Heart right ventricle (tissue), 16 donors: ENCODE results near the gene C11orf21. TPM values are rescaled to one million over a fixed set of nuclear protein-coding genes. Genes with fewer than 3 reads are reported as not detected.

Source experiments
- ATAC-seq, 8 donors: fragments of 200-7000 bp; cut with Tn5 transposase; one replicate each; pipeline ENCODE4 v1.9.1; 2020; ENCODE audit warnings: mild to moderate bottlenecking in 8 of 8, moderate library complexity in 8 of 8, moderate number of reproducible peaks in 1 of 8
- DNase-seq, 2 donors: peaks; one replicate each; pipeline ENCODE4 v3.0.0-alpha.2; 2020
- H3K27ac ChIP-seq, 10 donors: fragments of 200-600 bp; sonication (generic) in 2 of 10; one replicate each; pipeline versions ENCODE4 v1.5.0 to v1.8.0; 2020 to 2022; ENCODE audit warnings: mild to moderate bottlenecking in 3 of 10
- H3K27me3 ChIP-seq, 7 donors: fragments of 200-600 bp; one replicate each; pipeline ENCODE4 v1.8.0; 2021 to 2022; ENCODE audit warnings: mild to moderate bottlenecking in 2 of 7
- H3K36me3 ChIP-seq, 9 donors: fragments of 200-600 bp; sonication (generic) in 1 of 9; one replicate each; pipeline versions ENCODE4 v1.5.0 to v1.8.0; 2020 to 2022; ENCODE audit warnings: mild to moderate bottlenecking in 2 of 9
- H3K4me1 ChIP-seq, 9 donors: fragments of 200-600 bp; sonication (generic) in 1 of 9; one replicate each; pipeline versions ENCODE4 v1.5.0 to v1.8.0; 2020 to 2022; ENCODE audit warnings: mild to moderate bottlenecking in 4 of 9
- H3K4me3 ChIP-seq, 10 donors: fragments of 200-600 bp; sonication (generic) in 2 of 10; one replicate each; pipeline versions ENCODE4 v1.5.0 to v1.8.0; 2020 to 2022; ENCODE audit warnings: mild to moderate bottlenecking in 7 of 10, moderate library complexity in 2 of 10
- H3K9me3 ChIP-seq, 11 donors: fragments of 200-600 bp in 10 of 11; sonication (generic) in 2 of 11; one replicate each; pipeline versions ENCODE4 v1.5.0 to v1.8.0; 2013 to 2022; ENCODE audit warnings: mild to moderate bottlenecking in 2 of 11, control low read depth in 1 of 11, moderate library complexity in 1 of 11
- CTCF ChIP-seq, 9 donors: fragments of 200-600 bp; sonication (generic) in 2 of 9; IDR thresholded peaks; one replicate each; pipeline versions ENCODE4 v1.5.0 to v1.8.0; 2021 to 2022; ENCODE audit warnings: antibody characterized with exemption in 9 of 9, mild to moderate bottlenecking in 5 of 9, moderate library complexity in 1 of 9
- WGBS, 2 donors: extraction: QIAGEN DNeasy Blood & Tissue Kit; methylation state at CpG; one replicate each; pipeline ENCODE4 v1.1.7; 2013; ENCODE audit warnings: inconsistent platforms in 1 of 2; 5-methylcytosine and 5-hydroxymethylcytosine counted together
- intact Hi-C, 10 donors: fragments of 100-400 bp; cut with DNase I; formaldehyde crosslinking; loops; one replicate each; pipeline versions ENCODE4 v1.11.1 to v1.14.2; 2022
- polyA plus RNA-seq, 2 donors: library from polyadenylated mRNA; stranded (reverse); fragments of 200-250 nt; gene quantifications; one replicate each; pipeline ENCODE4 v1.2.3, GENCODE V29; 2013
- total RNA-seq, 10 donors: library from RNA; stranded (reverse); fragmentation: NEBNext Ultra II Directional in 3 of 10; extraction: Animal tissue kit (Norgen Biotek cat#: 25700) in 3 of 10; gene quantifications; one replicate each; pipeline versions ENCODE4 v1.2.1 to v1.2.4, GENCODE V29; 2021 to 2023
- donor health status: Arrhythmogenic right ventricular cardiomyopathy.
- donor health status: ischemic (EF 13 %, LVEDD 7.1; RV severe dilation, severe dysfunction).
- donor health status: healthy with polysubstance abuse.
- donor health status: DM: no; HTN: yes; CAD: no.
- donor health status: DM: no; HTN: no; CAD: no.
- donor health status: ischemic (EF 25% LVEDD 6.9; RV normal size, moderate dysfunction).
- donor health status: ischemic (EF 25% LVEDD 5.7; RV mildly dilated, moderate dysfunction).
- donor health status: healthy.
- donor health status: DM: yes; HTN: yes; CAD: no.
- donor health status: Ischemic cardiomyopathy.
- donor health status: ischemic (EF 35%, LVEDD 5.7; RV mildly dilated, moderate dysfunction).
- donor health status: nonischemic (EF 11% LVEDD 7.7; RV severe dilation, severe dysfunction).
- donor health status: DM: yes; HTN: yes; CAD: no.
- donor health status: PGD.
- donor health status: ischemic (EF 29% LVEDD 5.4; RV normal size, mild dysfunction).
- donor health status: nonischemic (EF 23%, LVEDD 6.1; RV moderate dilation, normal function).

Gene C11orf21
- total and polyA plus RNA-seq, 12 donors = 2.6 to 73.4 (median 31.1) TPM

GRCh38 chr11:2331404-2331803 is 29.7 kb upstream of the C11orf21 start:
- H3K36me3 ChIP-seq = no peaks in the 10 kb centered on the region
- DNase-seq = no peak
- H3K4me1 ChIP-seq = peaks cover 0 to 6% (median 0%) of the 10 kb centered on the region in 9 donors
- H3K27me3 ChIP-seq = no peaks in the 10 kb centered on the region
- no peak overlapping the region for H3K27ac ChIP-seq
- intact Hi-C loops = no loop called here
- TF ChIP-seq CTCF (IDR thresholded peaks at IDR 0.05) = no peak
- peaks cover 0 to 12% (median 0%) of the 10 kb centered on the region in 11 donors for H3K9me3 ChIP-seq
- 92 to 98% methylated on average over 5 of the region's 5 CpGs for WGBS, 2 donors
- no peak for ATAC-seq
- H3K4me3 ChIP-seq = no peak overlapping the region

GRCh38 chr11:2330696-2331095 is 29.0 kb upstream of the C11orf21 start:
- Histone ChIP-seq H3K36me3 (no peaks in the 10 kb centered on the region), H3K9me3 (peaks cover 0 to 12% (median 0%) of the 10 kb centered on the region in 11 donors), H3K4me1 (peaks cover 0 to 12% (median 0%) of the 10 kb centered on the region in 9 donors), H3K27me3 (no peaks in the 10 kb centered on the region), H3K4me3 (no peak overlapping the region), H3K27ac (no peak overlapping the region)
- no peak for ATAC-seq
- no peak for DNase-seq
- 95% methylated on average over 6 of the region's 6 CpGs for WGBS, 2 donors
- intact Hi-C loops = no loop called here
- TF ChIP-seq CTCF (IDR thresholded peaks at IDR 0.05) = no peak

- Histone ChIP-seq H3K9me3 (peaks cover 0 to 12% (median 0%) of the 10 kb centered on the region in 11 donors), H3K27ac (no peak overlapping the region), H3K27me3 (no peaks in the 10 kb centered on the region), H3K4me1 (peaks cover 0 to 20% (median 0%) of the 10 kb centered on the region in 9 donors), H3K36me3 (no peaks in the 10 kb centered on the region), H3K4me3 (no peak overlapping the region)
- DNase-seq (no peak), ATAC-seq (no peak)
- WGBS, 2 donors = 90 to 91% methylated on average over 9 of the region's 9 CpGs
- TF ChIP-seq CTCF (IDR thresholded peaks at IDR 0.05) = no peak
- intact Hi-C loops = loop anchor here in 2 of 10 donors (5.0 kb wide), 2 partner anchors 33 to 43 kb away; no protein-coding TSS in a partner anchor
Measured at GRCh38 chr11:2329551-2329950, 27.8 kb upstream of the C11orf21 start.

GRCh38 chr11:2328656-2329354 is 27.1 kb upstream of the C11orf21 start:
- no peak for TF ChIP-seq CTCF (IDR thresholded peaks at IDR 0.05)
- DNase-seq (no peak), ATAC-seq (no peak)
- Histone ChIP-seq H3K4me3 (no peak overlapping the region), H3K36me3 (no peaks in the 10 kb centered on the region), H3K27ac (no peak overlapping the region), H3K4me1 (peaks cover 0 to 20% (median 0%) of the 10 kb centered on the region in 9 donors), H3K27me3 (no peaks in the 10 kb centered on the region), H3K9me3 (peaks cover 0 to 12% (median 0%) of the 10 kb centered on the region in 11 donors)
- intact Hi-C loops = loop anchor here in 2 of 10 donors (5.0 kb wide), 2 partner anchors 33 to 43 kb away; no protein-coding TSS in a partner anchor
- 96 to 97% methylated on average over 15 of the region's 15 CpGs for WGBS, 2 donors
